GM21825 (cell line): ENCODE measurements around the gene KIF27.
"Not testable (repeated sequence)": the region's sequence is repeated elsewhere in the genome, so short reads cannot be mapped to it uniquely, and the experiment has no call there.

Source experiments
- ATAC-seq: cut with Tn5 transposase; IDR thresholded peaks from one replicate; pipeline ENCODE4 v1.9.1; 2021; ENCODE audit warnings: mild to moderate bottlenecking, moderate library complexity; ENCODE audit not compliant: unreplicated experiment

KIF27 gene

GRCh38 chr9:83934569-83935275 is 13.5 kb upstream of the KIF27 start:
- ATAC-seq, result no peak

DNA sequence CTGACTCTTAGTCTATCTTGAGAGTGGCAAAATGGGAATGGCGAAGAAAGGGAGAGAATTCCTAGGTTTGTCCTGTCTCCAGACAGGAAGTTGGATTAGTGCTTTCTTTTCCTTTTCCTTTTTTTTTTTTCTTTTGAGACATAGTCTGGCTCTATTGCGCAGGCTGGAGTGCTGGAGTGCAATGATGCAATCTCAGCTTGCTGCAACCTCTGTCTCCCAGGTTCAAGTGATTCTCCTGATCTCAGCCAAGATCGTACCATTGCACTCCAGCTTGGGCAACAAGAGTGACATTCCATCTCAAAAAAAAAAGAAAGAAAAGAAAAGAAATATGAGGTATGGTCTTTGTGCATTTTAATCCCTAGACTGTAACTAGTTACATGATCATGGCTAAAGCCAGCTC is 12.6 kb upstream of the KIF27 start:
- ATAC-seq, result no peak

DNA sequence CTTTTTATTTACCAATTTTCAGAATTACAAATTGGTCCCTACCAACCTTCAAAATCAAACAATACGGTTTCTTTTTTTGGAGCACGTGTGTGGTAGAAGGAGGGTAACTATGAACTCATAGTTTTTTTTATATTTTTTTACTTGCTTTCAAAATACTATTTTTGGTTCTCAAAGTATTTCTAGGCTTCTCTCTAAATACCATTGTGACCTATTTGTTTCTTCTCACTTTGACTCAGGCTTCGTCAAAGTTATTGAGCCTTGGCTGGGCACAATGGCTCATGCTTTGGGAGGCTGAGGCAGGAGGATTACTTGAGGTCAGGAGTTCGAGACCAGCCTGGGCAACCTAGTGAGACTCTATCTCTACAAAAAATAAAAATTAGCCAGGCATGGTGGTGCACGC is 11.6 kb upstream of the KIF27 start:
- no peak for ATAC-seq

DNA sequence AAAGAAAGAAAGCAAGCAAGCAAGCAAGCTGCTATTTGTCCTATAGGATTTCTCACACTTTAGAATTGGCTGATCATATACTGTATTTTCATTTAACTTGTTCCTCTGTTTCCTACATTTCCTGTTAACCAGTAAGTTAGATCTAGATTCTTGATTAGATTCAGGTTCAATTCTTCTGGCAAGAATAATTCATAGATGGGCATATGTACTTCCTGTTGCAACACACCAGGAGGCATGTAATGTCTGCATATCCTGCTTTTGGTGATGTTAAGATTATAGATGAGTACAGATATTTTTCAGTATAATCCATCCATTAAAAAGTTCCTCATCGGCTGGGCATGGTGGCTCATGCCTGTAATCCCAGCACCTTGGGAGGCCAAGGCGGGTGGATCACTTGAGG is 10.8 kb upstream of the KIF27 start:
- ATAC-seq, result no peak

- ATAC-seq, result no peak
Observed at GRCh38 chr9:83930881-83931280, 9.6 kb upstream of the KIF27 start.

DNA sequence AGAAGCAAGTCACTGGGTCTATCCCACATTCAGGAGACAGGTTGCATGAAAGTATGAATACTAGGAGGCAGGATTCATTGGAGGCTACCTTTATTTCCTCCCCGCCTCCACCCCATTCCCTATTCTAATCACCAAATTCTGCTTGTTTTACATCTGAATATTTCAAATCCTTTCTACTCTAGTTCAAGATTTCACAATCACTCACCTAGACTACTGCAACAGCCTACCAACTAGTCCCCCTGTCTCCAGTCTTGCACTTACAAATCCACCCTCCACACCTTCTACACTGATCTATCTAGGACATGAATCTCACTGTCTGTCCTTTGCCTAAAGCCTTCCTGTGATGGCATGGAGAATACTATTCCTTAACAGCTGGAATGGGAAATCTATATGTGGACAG is 6.4 kb upstream of the KIF27 start:
- no peak for ATAC-seq

DNA sequence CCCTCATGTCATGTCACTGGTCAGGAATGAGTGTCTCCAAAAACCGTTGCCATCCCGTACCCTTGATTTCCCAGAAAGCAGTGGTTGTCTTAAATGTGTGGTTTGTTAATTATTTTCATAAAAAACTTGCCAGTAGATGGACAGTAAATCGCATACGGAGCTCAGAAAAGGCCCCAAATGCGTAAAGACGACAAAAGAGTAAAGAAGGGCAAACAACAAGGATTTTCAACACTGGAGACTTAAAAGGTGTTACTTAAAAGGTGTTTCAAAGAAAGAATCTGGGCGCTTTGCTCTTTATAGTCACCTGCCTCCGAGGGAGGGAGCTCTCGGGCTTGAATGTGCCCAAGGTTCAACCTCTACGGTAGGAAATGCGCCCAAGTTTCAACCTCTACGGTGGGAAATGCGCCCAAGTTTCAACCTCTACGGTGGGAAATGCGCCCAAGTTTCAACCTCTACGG is 734 bp downstream of the KIF27 start:
- ATAC-seq, result peak; percentile 35

GRCh38 chr9:83919111-83919510 is 2.1 kb downstream of the KIF27 start:
- ATAC-seq, result no peak

GRCh38 chr9:83912194-83912593 is 9.0 kb downstream of the KIF27 start:
- peak; percentile 59 for ATAC-seq

DNA sequence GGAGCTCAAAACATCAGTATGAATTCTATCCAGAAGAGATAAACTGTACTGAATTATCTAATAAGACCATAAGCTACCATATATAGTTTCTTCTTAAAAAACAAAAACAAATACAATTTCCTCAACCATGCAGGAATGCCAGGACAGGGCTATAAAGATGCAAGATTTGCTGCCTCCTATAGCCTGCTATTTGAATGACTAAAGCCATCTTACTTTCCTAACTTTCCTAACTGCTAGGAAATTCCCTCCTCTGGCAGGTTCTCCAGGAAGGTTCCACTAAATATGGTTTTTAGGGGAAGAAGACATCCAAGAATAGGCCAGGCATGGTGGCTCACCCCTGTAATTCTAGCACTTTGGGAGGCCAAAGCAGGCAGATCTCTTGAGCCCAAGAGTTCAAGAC is 15.1 kb downstream of the KIF27 start:
- no peak for ATAC-seq

DNA sequence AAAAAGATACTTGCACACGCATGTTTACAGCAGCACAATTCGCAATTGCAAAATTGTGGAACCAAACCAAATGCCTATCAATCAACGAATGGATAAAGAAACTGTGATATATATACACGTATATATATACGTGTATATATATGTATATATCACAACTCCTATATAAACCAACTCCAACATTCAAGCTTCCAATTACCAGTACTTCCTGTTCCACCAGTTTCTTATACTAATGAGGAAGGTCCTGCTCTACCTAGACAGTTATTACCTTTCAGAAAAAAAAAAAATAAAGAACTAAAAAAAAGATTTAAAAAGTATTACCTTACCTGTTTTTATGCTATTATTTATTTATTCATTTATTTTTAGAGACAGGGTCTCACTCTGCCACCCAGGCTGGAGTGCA is 20.6 kb downstream of the KIF27 start:
- not testable (repeated sequence) for ATAC-seq

- ATAC-seq, result not testable (repeated sequence)
Observed at GRCh38 chr9:83894301-83894700, 26.9 kb downstream of the KIF27 start.

GRCh38 chr9:83886498-83886897 is 34.7 kb downstream of the KIF27 start:
- not testable (repeated sequence) for ATAC-seq

DNA sequence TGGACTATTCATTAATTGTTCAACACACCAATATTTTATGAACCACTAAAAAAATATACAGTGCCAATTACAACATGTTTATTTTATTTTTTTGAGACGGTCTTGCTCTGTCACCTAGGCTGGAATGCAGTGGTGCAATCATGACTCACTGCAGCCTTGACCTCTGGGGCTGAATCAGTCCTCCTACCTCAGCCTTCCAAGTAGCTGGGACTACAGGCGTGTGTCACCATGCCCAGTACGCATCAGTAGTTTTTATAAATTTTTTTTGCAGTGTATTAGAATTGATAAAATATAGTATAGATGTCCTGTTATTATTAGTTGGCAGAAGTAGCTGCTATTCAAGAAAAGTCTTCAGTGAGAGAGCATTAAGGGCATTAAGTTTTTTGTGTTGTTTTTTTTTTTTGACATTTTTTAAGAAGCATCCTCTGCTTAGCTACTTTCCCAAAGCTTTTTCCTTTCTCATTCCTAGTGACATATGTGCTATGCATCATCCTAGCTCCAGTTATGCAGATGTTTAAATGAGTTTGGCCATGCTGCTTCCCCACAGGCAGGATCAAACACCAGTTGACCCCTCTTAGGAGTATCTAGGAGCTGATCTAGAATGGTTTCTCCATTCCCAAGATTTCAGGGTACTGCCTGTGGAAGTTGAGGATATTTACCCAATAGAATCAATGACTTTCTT is 35.5 kb downstream of the KIF27 start:
- ATAC-seq, result not testable (repeated sequence)

GRCh38 chr9:83881687-83882408 is 39.4 kb downstream of the KIF27 start:
- ATAC-seq, result not testable (repeated sequence)

DNA sequence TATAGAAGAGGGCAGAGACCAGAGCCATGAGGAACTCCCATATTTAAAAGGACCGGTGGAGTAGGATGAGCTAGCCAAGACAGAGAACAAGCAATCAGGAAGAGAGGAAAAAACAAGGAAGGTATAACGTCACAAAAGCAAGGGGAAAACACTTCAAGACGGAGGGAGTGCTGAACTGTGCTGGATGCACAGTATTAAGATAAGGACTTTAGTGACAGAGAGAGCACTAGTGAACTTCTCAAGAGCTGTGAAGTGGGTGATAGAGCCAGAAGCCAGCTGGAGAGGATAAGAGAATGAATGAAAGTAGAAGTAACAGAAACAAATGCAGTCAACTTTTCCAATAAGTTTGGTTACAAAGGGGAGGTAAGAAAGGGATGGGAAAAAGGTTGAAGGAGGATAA is 45.7 kb downstream of the KIF27 start:
- ATAC-seq, result not testable (repeated sequence)

- peak; percentile 57 for ATAC-seq
Observed at GRCh38 chr9:83849895-83850294, 71.3 kb downstream of the KIF27 start.

DNA sequence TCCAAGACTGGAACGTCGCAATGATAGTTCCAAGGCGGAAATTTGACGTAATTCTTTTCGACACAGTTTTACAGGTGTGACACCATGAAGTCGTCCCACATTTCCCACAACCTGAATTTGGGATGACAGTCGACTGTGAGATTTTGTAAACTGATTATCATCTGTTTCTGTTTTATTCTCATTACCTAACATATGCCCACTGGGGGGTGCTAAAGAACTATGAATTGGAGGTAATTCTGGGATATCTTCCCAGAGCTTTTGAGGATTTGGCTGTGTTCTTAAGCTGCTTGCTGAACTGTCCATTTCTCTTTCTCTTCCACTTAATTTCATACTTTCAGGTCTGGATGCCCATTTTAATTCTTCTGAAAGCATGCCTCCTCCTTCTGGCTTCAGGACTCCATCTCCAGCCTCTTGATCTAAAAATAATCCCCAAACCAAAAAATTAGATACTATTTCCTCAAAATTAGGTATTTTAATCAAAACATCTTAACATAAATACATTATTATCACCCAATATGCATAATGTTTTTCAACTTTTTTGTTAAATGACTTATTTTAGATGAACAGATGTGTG is 84.1 kb downstream of the KIF27 start:
- not testable (repeated sequence) for ATAC-seq

DNA sequence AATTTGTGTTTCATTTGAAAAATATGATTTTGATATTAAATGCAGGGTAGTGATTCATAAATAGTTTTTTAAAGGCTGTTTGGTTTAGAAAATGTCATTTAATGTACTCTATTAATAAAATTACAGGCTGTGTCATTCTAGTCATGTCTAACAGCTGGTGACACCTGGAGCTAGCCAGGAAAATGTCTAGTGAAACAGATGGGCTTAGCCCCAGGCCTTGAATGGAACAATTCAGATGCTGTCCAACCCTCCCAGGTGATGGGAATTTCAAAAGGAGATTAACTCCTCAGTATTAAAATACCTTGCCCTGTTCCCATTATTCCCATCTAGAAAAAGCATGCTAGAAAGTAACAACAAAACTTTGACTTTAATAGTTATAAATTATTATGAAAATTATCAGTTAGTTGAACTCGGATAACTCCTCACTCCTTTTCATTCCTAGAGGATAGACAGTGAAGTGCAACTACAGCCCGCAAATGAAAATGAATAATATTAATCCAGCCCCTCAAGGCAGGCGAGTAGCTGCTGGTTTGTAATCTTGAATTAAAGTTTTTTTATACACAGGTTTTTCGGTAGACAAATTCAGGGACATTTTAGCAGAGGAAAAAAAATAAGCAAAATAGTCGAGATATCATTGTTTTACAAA is 90.7 kb downstream of the KIF27 start:
- not testable (repeated sequence) for ATAC-seq

DNA sequence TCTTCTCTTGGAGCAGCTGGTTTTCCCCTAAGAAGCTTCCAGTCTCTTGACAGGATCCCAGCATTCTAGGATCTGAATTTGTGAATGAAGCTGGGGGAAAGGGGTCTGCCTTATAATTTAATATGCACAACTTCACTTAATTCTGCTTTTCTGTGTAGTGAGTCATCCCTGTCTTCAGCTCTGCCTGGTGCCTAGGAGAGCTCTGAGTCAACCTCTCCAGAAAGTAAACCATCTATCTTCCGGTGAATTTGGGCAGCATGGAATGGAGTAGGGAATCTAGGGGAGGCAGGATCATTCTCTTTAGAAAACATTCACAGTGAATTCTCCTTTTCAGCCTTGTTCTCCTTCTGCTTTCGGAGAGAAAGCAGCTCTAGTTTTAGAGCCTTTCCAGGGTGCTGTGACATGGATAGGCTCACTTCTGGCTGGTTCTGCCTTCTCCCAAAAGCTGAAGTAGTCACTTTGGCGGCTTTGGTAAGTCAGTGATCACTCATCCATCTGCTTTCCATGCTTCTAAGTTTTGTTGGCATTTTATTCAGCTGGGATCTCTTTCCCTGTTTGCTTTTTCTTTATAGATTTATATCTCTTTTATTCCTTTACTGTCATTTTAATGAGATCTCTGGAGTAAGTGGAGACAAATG is 96.1 kb downstream of the KIF27 start:
- ATAC-seq, result not testable (repeated sequence)
